Measurements from ENCODE around the gene ATP6V1B1.

- TF ChIP-seq ELF4 (CRISPR knock-in tag; IDR thresholded peaks at IDR 0.05; ENCODE audit: low read depth) (no peak), FOXJ3 (CRISPR knock-in tag; IDR thresholded peaks at IDR 0.05; ENCODE audit: borderline replicate concordance) (no peak)
Measured at GRCh38 chr2:71006955-71007799, 71.5 kb downstream of the ATP6V1B1 start.
